Activated CD8-positive, alpha-beta memory T cell treated with anti-CD3 and anti-CD28 coated beads, Interleukin-2, amount 50 U/mL, for 4 hours (primary cell): ENCODE measurements around the gene OR1J4.
"Not testable (repeated sequence)": the region's sequence is repeated elsewhere in the genome, so short reads cannot be mapped to it uniquely, and the experiment has no call there.

Experiments used
- DNase-seq: peaks from one replicate; pipeline ENCODE4 v3.0.0-alpha.2; 2020

The OR1J4 gene, protein sequence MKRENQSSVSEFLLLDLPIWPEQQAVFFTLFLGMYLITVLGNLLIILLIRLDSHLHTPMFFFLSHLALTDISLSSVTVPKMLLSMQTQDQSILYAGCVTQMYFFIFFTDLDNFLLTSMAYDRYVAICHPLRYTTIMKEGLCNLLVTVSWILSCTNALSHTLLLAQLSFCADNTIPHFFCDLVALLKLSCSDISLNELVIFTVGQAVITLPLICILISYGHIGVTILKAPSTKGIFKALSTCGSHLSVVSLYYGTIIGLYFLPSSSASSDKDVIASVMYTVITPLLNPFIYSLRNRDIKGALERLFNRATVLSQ

DNA sequence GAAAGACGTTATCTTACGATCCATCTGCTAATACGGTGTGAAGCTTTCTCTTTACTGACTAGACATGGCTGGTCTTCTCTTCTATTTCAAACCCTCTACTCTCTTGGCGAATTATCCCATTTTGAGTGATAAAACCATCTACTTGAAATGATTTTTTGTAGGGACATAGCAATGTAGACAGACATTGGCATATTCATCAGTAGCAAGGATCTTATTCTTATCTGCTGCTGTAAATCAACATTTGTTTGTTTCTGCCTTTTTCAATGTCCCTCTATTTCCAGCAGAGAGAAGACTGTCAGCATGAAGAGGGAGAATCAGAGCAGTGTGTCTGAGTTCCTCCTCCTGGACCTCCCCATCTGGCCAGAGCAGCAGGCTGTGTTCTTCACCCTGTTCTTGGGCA lies at the start of gene OR1J4:
OR1J4 (plus strand) TSS at position 301 of the 400 bp plus-strand sequence; CDS start at position 301, 0 bp downstream.
- DNase-seq, result no peak

DNA sequence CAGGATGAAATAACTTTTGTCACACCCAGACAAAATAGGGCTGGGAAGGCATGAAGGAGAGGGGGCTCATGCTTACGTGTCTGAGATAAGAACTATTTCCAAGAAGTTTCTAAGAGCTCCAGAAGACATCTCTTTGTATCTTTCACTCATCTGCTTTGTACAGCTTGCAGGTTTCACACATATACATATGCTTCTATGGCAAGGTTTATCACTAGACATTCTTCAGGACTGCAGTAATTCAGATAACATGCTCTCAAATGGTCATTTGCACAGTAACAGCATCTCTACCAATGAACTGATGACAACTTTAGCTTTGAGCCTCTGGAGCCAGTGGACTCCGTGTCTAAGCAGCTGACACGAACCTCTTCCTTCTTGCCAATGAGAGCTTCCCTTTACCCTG lies 44.4 kb upstream of the OR1J4 start:
- no peak for DNase-seq

DNA sequence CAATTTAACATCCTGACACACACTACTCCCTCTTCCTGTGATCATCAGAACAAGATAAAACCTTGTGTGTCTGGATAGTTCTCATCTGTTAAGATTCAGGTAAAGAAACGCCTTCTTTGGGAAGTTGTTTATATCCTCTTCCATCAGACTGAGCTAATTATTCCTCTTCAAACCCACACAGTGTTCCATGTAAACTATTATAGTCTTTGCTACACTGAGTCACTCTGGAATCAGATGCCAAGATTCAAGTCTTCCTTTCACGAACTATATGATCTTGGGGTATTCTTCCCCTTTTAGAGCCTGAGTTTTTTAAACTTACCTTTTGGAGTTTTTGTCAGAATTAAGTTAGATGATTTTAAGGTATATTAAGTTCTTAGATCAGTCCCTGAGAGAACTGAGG lies 43.2 kb upstream of the OR1J4 start:
- DNase-seq, result no peak

DNA sequence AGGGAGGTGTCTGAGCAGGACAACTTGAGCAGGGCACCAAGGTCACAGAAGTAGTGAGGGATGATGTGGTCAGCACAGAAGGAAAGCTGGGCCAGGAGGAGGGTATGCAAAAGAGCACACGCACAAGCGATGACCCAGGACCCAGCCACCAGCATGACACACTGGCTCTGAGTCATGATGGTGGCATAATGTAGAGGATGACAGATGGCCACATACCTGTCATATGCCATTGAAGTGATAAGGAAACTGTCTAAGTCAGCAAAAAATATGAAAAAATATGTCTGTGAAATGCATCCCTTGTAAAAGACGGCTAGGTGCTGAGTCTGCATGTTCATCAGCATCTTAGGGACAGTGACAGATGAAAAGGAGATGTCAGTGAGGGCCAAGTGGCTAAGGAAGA lies 41.6 kb upstream of the OR1J4 start:
- DNase-seq, result no peak

DNA sequence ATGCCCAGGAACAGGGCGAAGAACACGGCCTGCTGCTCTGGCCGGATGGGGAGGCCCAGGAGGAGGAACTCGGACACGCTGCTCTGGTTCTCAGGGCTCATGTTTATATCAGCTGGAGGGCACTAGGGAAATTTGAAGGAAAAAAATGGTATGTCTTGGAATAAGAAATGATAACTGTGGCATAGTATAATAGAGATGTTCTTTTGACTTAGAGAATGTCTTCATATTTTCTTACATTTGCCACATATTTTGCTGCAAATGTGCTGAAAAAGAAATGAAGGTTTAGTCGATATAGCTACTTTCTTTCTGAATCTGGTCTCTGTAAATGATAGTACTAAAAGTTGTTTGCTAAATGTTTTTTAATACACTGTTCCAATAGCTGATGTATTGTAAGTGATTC lies 41.1 kb upstream of the OR1J4 start, which contains the start of gene OR1J1:
OR1J1 (minus strand) TSS at position 101 of the 400 bp plus-strand sequence; CDS start at position 101, 0 bp downstream.
- no peak for DNase-seq

DNA sequence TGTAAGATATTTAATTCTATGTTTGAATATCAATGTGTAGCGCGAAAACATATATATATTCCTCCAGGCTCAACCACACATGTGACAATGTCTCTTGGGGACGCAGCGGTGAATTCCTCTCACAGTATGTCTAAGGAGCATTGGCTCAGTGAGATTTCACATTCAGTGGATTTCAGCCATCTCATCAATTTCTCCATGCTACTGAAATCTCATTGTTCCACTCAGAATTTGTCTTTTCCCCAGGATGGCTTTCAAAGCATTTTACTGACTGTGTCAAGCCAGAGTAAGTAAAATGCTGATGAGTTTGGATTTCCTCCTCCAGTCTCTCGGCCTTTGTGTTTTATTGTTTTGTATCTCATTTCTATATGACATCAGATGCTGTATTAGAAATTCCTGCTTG lies 39.9 kb upstream of the OR1J4 start:
- DNase-seq, result no peak

DNA sequence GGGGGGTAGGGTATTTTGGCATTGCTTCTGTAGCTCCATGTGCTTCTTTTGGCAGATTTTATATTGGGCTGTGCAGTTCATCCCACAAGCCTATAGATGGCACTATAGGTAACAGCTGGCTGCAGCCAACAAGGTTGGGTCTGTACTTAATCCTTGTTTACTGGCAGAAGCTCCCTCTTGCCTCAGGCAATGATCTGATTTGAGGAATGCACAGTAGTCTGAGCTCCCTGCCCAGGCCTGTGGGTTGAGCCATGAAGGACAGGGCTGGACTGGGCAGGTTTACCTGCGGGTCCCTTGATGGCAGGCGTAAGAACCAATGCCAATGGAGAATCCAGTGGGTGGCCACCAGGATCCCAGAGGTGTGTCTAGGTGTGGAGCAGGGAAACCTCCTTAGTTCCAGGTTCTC lies 20.1 kb upstream of the OR1J4 start:
- no peak for DNase-seq

DNA sequence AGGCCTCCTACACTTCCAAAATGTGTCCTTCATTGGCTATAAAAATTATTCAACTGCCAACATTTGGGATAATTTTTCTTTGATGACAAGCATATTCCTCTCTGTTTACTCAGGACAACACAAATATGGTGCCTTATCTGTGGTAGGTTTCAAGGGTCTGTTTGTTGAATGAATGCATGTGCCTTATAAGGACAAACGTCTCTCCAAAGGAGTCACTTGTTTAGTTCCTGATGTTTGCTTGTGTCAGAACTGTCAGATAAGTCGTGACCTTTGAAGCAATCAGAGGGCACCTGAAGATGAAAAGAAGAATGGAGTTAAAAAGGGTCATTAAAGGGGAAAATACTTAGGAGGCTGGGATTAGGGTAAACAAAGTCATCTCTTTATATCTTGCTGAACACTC lies 12.0 kb upstream of the OR1J4 start:
- DNase-seq, result no peak

DNA sequence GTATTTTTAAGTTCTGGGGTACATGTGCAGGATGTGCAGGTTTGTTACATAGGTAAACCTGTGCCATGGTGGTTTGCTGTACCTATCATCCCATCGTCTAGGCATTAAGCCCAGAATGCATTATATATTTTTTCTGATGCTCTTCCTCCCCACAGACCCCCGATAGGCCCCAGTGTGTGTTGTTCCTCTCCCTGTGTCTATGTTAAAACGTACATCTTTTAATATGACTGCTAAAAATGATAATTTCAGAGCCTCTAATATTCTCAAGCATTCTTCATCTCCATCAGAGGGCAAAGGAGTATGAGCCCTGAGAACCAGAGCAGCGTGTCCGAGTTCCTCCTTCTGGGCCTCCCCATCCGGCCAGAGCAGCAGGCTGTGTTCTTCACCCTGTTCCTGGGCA lies 8.4 kb upstream of the OR1J4 start, which contains the start of gene OR1J2:
OR1J2 (plus strand) TSS at position 301 of the 400 bp plus-strand sequence; CDS start at position 301, 0 bp downstream.
- no peak for DNase-seq

DNA sequence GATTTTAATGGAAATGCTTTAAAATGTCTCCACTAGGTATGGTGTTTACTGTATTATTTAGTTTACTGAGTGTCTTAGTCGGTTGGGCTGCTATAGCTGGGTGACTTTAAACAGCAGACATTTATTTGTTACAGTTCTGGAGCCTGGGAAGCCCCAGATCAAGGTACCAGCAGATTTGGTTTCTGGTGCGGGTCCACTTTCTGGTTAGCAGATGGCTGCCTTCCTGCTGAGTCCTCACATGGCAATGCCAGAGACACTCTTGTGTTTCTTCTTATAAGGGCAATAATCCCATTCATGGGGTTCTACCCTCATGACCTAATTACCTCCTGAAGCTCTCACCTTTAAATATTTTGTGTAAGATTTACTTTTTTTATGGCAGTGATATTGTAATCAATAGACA lies 715 bp upstream of the OR1J4 start:
- no peak for DNase-seq

DNA sequence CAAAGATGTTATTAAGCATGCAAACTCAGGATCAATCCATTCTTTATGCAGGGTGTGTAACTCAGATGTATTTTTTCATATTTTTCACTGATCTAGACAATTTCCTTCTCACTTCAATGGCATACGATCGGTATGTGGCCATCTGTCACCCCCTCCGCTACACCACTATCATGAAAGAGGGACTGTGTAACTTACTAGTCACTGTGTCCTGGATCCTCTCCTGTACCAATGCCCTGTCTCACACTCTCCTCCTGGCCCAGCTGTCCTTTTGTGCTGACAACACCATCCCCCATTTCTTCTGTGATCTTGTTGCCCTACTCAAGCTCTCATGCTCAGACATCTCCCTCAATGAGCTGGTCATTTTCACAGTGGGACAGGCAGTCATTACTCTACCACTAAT lies 435 bp downstream of the OR1J4 start:
- DNase-seq, result no peak

DNA sequence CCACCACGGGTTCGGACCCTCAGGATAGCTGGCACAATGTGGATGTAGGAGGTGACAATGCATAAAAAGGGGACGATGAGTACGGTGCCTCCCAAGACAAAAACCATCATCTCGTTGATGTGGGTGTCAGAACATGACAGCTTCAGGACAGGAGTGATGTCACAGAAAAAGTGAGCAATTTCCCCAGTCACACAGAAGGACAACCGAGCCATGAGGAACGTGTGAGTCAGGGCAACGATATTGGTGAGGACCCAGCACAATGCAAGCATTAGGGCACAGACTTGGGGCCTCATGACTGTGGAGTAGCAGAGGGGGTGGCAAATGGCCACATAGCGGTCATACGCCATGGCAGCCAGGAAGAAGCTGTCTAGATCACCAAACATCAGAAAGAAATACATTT lies 7.7 kb downstream of the OR1J4 start:
- no peak for DNase-seq

DNA sequence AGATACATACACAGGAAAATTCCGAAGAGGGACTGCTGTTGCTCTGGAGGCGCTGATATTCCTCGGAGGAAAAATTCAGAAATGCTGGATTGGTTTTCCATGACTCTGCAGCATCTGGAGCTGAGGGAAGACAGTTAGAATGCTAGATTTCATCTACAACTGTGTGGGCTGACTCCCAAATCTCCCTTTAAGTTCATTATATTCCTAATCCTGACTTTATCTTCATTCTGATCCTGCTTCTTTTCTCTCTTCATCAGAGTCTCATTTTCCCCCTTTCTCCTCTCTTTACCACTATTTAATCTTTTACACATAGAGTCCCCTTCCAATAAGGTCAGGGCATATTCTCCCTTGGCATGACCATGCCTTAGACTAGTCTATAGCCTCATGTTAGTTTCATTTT lies 8.3 kb downstream of the OR1J4 start, which contains the start of gene OR1N1:
OR1N1 (minus strand) TSS at position 101 of the 400 bp plus-strand sequence; CDS start at position 101, 0 bp downstream.
- DNase-seq, result no peak

DNA sequence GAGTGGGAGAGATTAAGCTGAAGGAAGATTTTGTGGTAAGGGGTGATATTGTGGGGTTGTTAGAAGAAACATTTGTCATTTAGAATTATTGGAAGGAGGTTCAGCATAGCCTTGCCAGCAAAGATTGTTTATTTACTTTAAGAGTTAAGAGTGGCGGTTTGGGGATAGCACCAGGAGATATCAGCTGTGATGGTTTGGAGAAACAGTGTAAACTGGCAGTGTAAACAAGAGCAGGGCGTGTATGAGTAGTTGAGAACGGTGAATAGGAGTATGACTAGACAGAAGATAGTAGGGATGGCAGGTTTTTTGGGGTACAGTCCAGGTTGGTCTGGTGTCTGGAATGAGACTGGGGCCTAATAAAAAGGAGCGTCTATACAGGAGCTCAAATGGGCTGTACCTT lies 12.2 kb downstream of the OR1J4 start:
- DNase-seq, result not testable (repeated sequence)

DNA sequence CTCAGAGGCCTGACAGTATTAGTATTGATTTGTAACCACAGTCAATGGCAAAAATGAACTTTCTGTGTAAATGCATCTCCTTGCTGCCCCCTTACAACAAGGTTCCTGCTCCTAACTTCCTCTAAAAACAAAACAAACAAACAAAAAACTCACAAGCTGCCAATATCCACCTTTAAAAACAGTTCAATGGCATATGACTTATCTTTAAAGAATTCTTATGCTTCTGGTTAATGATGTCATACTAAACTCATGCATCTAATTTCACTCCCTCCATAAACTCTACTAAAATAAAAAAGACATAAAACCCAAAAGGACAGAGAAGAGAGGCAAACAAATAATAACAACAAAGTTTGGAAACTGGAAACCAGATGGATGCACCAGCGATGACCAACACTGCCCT lies 17.2 kb downstream of the OR1J4 start:
- no peak for DNase-seq

DNA sequence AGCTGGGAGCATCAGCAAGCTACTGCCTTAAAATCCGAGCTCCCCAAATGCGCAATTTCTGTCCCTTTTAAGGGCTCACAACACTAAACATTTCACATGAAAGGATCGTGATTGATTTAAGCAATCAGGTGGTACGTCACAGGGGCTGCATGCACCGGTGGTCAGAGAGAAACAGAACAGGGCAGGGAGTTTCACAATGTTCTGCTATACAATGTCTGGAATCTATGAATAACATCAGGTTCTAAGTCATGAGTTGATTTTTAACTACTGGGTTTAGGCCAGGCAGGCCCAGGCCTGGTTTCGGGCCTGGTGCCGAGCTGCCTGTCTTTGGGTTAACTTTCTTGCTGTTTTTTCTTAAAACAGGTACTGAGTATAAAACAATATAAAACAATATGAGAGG lies 18.1 kb downstream of the OR1J4 start:
- DNase-seq, result not testable (repeated sequence)

DNA sequence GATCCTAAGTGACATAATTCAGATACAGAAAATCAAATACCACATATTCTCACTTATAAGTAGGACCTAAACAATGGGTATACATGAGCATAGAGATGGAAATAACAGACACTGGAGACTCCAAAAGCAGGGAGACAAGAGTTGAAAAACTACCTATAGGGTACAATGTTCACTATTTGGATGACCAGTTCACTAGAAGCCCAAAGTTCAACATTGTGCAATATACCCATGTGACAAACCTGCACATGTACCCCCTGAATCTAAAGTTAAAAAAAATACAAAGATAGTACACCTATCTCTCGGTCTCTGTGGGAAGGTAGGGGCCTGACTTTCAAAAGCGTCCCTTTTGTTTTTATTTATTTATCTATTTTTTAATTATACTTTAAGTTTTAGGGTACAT lies 19.8 kb downstream of the OR1J4 start:
- no peak for DNase-seq

DNA sequence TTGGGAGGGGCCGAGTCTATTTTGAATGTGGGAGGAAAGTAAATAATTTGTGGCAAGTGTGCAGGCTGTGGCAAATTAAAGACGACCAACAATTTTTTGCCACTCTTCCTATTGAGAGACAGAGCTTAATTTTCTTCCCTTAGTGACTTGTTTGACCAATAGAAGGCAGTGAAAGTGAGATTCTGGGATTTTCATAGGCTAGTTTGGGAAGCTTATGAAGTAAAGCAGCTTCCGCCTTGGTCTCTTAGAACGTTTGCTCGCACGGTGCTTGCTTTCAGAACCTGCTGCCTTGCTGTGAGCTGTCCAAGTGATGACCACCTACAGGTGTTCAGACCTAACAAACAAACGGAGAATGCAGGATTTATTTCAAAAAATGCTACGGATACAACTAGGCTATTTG lies 27.3 kb downstream of the OR1J4 start:
- no peak for DNase-seq

DNA sequence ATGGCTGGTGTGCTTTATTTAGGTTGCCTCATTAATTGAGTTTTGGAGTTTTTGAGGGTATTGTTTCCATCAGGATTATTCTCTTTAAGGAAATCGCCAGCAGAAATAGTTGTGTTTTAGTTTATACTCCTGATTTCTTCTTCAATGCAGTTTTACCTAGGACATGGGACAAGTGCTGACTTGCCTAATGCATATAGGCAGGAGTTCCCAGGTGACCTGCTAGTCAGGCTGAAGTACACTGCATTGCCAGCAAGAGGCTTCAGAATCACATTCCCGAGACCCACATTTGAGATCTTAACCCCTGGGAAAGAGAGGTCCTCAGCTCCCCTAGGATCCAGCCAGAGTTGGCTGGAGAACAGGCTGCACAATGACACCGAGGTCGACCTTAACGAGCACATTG lies 32.4 kb downstream of the OR1J4 start:
- DNase-seq, result no peak

DNA sequence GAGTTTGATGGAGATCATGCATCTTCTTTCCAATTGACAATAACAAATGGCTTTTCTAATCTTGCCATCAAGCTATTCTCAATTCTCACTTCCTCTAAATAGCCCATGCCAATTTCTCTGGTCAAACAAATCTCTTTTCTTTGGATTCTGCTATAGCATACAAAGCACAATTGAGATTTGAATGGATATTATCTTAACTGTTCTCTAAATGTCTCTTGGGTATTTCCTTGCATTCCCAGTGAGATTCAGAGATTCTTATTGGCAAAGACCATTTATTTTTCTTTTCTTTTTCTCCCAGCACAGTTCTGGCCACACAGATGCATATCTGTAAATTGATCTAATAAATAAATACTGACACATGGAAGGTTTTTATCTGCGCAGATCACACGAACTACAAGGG lies 33.9 kb downstream of the OR1J4 start, which contains the start of gene OR1N2:
OR1N2 (plus strand) TSS at position 301 of the 400 bp plus-strand sequence. CDS start 100 bp downstream, outside the sequence.
- DNase-seq, result no peak

DNA sequence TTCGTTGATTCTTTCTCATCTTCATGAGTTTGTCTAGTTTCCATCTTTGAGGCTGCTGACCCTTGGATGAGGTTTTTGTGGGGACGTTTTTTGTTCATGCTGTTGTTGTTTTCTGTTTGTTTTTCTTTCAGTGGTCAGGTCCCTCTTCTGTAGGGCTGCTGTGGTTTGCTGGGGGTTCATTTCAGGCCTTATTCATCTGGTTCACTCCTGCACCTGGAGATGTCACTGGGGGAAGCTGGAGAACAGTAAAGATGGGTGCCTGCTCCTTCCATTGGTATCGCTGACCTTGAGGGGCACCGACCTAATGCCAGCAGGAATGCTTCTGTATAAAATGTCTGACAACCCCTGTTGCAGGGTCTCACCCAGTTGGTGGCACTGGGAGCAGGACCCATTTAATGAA lies 42.5 kb downstream of the OR1J4 start:
- no peak for DNase-seq

DNA sequence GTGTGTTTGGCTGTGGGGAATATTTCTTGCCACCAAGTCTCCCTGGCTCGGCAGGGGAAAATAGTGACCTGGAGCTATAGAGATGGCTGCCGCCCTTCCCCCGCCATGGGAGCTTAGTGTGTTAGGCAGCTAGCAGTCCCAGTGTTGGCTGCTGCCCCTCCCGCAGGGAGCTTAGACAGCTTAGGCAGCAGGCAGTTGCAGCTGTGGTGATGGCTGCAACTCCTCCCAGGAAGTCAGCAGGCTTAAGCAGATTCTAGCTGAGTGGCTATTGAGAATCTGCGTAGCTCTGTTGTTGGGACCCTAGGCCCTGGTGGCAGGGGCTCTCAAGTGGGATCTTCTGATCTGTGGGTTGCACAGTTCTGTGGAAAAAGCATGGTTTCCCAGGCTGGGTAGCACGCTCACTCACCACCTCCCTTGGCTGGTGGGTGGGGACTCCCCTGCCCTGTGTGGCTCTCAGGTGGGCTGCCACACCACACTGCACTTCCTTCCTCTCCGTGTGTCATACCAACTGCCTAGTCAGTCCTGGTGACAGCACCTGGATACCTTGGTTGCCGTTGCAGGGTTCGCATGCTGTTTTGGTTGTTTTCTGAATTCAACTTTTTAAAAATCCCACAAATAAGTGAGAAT lies 43.3 kb downstream of the OR1J4 start:
- DNase-seq, result peak; percentile 40

DNA sequence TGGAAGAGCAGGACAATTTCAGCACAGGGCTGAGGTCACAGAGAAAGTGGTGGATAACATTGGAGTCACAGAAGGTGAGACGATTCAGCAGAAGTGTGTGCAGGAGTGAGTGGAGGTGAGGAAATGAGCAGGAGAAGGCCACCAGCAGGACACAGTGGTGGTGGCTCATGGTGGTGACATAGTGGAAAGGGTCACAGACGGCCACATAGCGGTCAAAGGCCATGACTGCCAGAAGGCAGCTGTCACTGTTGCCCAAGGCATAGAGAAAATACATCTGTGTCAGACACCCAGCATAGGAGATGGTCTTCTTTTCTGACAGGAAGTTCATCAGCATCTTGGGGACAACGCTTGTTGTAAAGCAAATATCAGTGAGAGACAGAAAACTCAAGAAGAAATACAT lies 49.0 kb downstream of the OR1J4 start:
- no peak for DNase-seq
